HG02943 (cell line): ENCODE results near the gene PNPLA1.

Experiments used
- ATAC-seq: cut with Tn5 transposase; IDR thresholded peaks from one replicate; pipeline ENCODE4 v1.9.1; 2021; ENCODE audit warnings: mild to moderate bottlenecking, low read depth, moderate library complexity; ENCODE audit not compliant: unreplicated experiment

Gene PNPLA1

GRCh38 chr6:36269834-36270705 is at the start of gene PNPLA1:
Gene PNPLA1, plus strand, starts transcription at chr6:36270060. Its CDS starts 400 bp downstream, at chr6:36270460.
- no peak for ATAC-seq

GRCh38 chr6:36220226-36220625 is 49.6 kb upstream of the PNPLA1 start:
- ATAC-seq: no peak

GRCh38 chr6:36221674-36222073 is 48.2 kb upstream of the PNPLA1 start:
- ATAC-seq: no peak

GRCh38 chr6:36222924-36223323 is 46.9 kb upstream of the PNPLA1 start:
- no peak for ATAC-seq

- ATAC-seq: no peak
Measured at GRCh38 chr6:36223706-36224105, 46.2 kb upstream of the PNPLA1 start.

- no peak for ATAC-seq
Measured at GRCh38 chr6:36224918-36225461, 44.9 kb upstream of the PNPLA1 start.

GRCh38 chr6:36226438-36227047 is 43.3 kb upstream of the PNPLA1 start:
- no peak for ATAC-seq

DNA sequence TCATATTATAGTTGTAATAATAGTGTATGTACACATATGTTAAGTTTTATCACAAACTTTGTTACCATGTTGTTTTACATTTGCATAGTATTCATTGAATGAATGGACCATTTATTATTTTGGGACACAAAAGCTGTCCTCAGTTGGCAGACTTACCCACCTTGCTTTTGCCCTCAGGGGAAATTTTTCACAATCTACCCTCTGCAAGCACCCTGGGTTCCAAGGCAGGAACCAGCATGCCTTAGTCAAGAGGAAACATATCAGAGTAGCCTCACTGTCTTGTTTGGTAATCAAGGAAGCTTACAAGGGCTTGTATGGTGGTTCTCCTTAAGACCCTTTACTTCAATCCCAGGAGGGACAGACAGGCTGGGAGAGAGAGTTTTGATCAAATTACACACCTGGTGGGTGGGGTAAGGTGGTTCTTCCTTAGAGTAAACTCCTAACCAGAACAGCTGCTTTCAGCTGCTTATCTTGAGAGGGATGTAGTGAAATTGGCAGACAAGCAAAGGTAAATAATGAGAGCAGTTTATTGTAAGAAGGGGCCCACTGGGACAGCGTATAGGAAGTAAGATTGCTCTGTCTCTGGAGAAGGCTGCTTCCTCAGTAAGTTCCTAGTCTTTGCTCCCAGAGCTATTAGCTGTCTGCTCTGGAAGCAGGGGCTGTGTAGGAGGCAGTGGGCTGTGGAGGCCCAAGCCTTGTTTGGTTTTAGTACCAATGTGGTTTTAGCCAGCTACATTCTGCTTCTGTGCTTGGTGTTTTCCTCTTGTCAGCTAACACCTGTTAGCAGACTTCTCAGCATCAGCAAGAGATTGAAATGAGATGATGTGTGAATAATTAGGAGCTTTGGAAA is 42.3 kb upstream of the PNPLA1 start:
- no peak for ATAC-seq

DNA sequence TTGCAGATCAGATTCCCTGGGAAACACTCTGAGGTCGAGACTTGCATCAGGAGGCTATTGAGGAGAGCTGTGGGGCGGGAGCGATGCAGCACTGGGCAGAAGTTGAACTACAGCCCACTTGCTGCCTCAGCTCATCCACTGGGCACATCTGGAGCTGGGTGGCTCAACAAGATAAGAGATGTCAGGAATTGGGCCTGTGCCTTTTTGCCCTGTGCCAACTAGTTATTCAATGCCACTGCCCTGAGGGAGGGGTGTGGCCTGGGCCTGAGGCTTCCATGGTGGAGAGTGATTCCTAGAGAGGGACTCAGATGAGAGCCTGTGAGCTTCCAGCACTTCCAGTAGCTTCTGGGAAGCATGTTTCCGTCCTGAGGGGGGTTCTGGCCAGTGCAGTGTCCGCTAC is 40.6 kb upstream of the PNPLA1 start:
- ATAC-seq: no peak

- ATAC-seq: no peak
Measured at GRCh38 chr6:36230371-36230770, 39.5 kb upstream of the PNPLA1 start.

GRCh38 chr6:36232172-36232571 is 37.7 kb upstream of the PNPLA1 start:
- ATAC-seq: no peak

DNA sequence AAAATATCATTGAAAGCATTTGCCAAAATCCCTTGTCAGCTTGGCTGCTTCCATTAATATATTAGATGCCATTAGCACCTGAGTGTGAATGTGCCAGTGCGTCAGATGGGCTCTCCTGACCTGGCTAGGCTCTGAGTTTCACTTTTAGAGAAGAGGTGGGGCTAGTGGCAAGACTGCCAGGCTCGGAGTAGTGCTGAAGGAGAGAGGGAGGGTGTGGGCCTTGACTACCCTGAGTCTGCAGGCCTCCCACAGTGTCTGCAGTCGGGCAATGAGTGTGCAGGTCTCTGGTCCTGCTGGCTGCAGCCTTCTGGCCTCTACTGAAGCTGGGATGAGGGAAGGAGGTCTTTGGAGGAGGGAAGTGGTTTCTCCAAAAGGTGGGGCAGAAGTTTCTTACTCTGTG is 34.6 kb upstream of the PNPLA1 start:
- ATAC-seq: no peak

DNA sequence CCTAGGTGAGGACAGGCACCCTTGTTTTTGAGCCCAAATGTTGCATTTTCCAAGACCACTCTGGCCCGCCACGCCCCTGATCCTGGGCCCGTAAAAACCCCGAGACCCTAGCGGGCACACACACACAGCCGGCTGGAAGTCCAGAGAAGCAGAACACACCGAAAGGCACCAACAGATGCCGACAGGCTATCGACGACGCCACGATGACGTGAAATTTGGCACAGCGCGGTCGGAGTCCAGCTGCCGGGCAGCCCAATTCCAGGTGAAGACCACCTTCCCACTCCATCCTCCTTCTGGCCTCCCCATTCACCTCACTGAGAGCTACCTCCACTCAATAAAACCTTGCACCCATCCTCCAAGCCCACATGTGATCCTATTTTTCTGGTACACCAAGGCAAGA is 34.0 kb upstream of the PNPLA1 start:
- no peak for ATAC-seq

DNA sequence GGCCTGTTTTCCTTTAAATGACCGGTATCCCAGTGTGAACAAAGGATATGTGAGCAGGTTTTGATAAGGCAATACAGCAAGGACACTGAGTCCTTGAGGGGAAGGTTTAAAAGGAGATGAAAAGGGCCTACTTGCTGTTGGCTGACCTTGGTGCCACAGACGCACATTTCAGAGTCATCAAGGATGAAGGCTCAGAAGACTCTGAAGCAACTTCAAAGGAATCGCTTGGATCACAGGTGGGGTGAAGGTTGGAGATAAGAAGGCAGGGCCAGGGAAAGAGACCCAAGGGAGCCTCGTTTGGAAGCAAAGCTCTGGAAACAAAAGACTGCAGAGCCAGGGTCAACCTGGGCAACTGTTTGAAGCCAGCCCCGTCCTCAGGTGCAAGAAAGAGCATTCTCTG is 30.1 kb upstream of the PNPLA1 start:
- ATAC-seq: no peak

DNA sequence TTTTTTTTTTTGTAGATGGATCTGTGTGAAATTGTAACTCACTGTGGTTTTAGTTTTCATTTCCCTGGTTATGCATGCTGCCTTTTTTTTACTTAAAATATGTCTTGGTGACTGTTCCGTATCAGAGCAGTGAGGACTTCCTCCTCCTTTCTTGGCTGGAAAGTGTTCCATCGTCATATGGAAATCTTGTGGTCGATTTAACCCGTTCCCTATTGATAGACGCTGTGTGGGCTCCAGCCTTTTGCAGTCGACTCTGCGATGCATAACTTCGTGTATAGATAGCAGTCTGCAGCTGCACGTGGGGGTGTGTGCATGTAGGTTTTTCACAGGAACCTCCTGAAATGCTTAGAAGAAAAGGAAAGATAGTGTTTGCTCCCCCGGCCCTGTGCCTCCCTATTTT is 28.1 kb upstream of the PNPLA1 start:
- ATAC-seq: no peak

DNA sequence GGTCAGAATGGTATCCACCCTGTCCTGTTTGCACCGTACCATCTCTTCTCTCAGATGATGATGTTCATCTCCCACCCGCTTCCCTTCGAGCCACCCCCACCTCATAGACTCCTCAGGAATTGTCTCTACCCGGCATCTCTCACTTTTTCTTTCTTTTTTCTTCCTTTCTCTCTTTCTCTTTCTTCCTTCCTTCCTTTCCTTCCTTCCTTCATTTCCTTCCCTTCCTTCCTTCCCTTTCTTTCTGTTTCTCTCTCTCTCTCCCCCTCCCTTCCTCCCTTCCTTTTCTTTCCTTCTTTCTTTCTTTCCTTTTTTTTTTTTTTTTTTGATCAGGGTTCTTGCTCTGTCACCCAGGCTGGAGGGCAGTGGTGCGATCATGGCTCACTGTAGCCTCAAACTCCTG is 27.7 kb upstream of the PNPLA1 start:
- no peak for ATAC-seq

DNA sequence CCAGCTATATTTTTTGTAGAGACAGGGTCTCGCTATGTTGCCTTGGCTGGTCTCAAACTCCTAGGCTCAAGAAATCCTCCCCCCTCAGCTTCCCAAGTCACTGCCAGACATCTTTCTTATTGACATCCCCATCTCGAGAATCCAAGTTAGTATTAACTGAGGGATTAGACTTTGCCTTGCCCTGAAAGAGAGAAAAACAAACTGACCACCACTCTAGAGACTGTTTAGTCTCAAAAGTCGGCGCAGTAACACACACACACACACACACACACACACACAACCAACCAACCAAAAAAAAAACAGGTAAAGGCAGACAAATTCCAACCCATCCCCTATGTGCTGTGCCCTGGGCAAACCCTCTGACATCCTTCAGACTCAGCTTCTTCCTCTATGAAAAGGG is 27.2 kb upstream of the PNPLA1 start:
- ATAC-seq: no peak

GRCh38 chr6:36243562-36244212 is 26.2 kb upstream of the PNPLA1 start:
- ATAC-seq: no peak

DNA sequence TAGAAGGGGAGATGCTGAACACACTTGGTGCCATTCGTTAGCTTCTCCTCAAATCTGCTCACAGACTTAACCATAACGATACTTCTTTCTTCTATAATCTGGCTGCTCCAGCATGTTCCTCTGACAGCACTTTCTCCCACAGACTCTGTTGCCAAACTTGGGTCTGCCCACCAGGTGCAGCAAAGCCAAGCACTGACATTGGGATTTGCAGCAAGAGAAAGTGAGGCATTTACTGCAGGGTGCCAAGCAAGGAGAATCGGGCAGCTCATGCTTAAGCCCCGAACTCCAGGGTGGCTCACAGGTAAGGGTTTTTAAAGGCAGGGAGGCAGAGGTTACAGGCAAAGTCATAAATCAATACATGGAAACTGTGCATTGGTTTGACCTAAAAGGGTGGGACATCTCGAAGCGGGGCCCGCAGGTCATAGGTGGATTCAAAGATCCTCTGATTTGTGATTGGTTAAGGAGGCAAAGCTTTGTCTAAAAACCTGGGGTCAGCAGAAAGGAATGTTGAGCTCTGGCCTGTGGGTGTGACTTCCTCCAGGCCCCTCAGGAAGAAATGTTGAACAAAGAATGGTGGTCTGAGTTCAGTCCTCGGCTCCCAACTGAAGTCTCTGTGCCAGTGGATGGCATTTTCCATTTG is 25.1 kb upstream of the PNPLA1 start:
- ATAC-seq: no peak

DNA sequence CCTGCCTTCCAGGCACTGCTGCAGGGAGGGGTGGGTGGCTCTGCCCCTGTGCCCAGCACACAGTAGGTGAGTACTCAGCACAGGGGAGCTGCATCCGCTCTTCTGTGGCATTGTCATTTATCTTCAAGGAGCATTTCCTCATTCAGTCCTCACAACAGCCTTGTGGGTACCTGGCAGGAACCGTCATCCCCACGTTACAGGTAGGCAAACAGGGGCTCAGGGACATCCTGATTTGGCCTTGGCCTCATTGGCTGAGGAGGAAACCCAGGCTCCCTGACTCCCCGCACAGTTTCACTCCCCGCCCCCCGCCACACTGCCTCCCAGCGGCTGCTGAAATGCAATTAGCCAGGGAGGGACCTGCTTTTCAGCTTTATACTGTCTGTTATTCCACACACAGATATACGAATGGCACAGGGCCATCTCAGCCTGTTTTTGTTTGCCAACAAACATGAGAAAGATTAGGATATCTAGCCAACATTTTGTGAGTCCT is 24.2 kb upstream of the PNPLA1 start:
- ATAC-seq: no peak
